HepG2 (cell line): Measurements from ENCODE around the gene PTGES. TPM values are rescaled to one million over a fixed set of nuclear protein-coding genes. Genes with fewer than 3 reads are reported as not detected.

Experiments used
- ATAC-seq: fragments of 200-7000 bp; cut with Tn5 transposase; 3 replicates; pipeline ENCODE4 v1.9.1; 2020; ENCODE audit warnings: mild to moderate bottlenecking, moderate library complexity
- BruUV-seq: library from RNA; stranded (reverse); fragments of 400-500 nt; replicated peaks from 2 replicates; lab custom pipeline; 2021; lab: Mats Ljungman, UMichigan
- CTCF ChIA-PET: fragments of 300-600 bp; formaldehyde crosslinking; extraction: SDS; loops from one replicate; lab custom pipeline; 2021; ENCODE audit warnings: low total read pairs, inconsistent platforms, low intra/inter-chr PET ratio; lab: Yijun Ruan, JAX
- POLR2A ChIA-PET: fragments of 350-600 bp; sonication (Branson Sonifier 250); formaldehyde crosslinking; loops from one replicate; lab custom pipeline; 2020; ENCODE audit warnings: antibody characterized with exemption, inconsistent platforms; lab: Yijun Ruan, JAX
- DNase-seq: peaks from one replicate; pipeline ENCODE4 v3.0.0-alpha.2; 2015; ENCODE audit warnings: low spot score
- FAIRE-seq: peaks from 3 replicates; lab custom pipeline; 2011; peaks lifted over from hg19 to GRCh38; lab: Jason Lieb, UNC
- H2AFZ ChIP-seq: one replicate; pipeline ENCODE4 v1.6.1; 2011; ENCODE audit warnings: low read length, inconsistent platforms
- H3K27ac ChIP-seq: fragments of 300-600 bp; 3 replicates; pipeline ENCODE4 v1.8.0; 2011; ENCODE audit warnings: mixed run types, mild to moderate bottlenecking, mixed read lengths, low read length, inconsistent platforms; ENCODE audit not compliant: insufficient read depth; ENCODE audit errors: extremely low read length
- H3K27me3 ChIP-seq, 2 experiments: fragments of 200-600 bp in 1 of 2; 2 replicates in 1 of 2; 3 replicates in 1 of 2; pipeline versions ENCODE4 v1.6.0 to v1.8.0; 2011; ENCODE audit warnings: low read length in 2 of 2, mild to moderate bottlenecking in 2 of 2, moderate library complexity in 2 of 2, inconsistent platforms in 1 of 2; ENCODE audit not compliant: insufficient read depth in 2 of 2, control insufficient read depth in 1 of 2
- H3K36me3 ChIP-seq, 2 experiments: fragments of 200-600 bp in 1 of 2; replicated peaks in 1 of 2; 2 replicates in 1 of 2; 3 replicates in 1 of 2; pipeline versions ENCODE4 v1.5.1 to v1.8.0; 2011; ENCODE audit warnings: low read length in 2 of 2, inconsistent platforms in 1 of 2; ENCODE audit not compliant: insufficient read depth in 2 of 2, control insufficient read depth in 1 of 2
- H3K4me1 ChIP-seq: 2 replicates; pipeline ENCODE4 v1.5.1; 2012; ENCODE audit warnings: low read length, inconsistent platforms; ENCODE audit not compliant: insufficient read depth
- H3K4me2 ChIP-seq: 2 replicates; pipeline ENCODE4 v1.6.0; 2011; ENCODE audit warnings: low read depth, low read length, inconsistent platforms
- H3K4me3 ChIP-seq, 3 experiments: fragments of 200-600 bp in 1 of 3; sonication (generic), shearing (Covaris generic) in 1 of 3; replicated peaks in 1 of 3; 2 replicates each; pipeline ENCODE4 v1.5.1; 2011 to 2016; ENCODE audit warnings: low read length in 3 of 3, inconsistent platforms in 2 of 3, low read depth in 2 of 3, mild to moderate bottlenecking in 2 of 3, control low read depth in 1 of 3, mixed read lengths in 1 of 3; ENCODE audit not compliant: insufficient read depth in 1 of 3
- H3K79me2 ChIP-seq: one replicate; pipeline ENCODE4 v1.6.1; 2011; ENCODE audit warnings: low read length, inconsistent platforms; ENCODE audit not compliant: insufficient read depth
- H3K9ac ChIP-seq: 2 replicates; pipeline ENCODE4 v1.6.0; 2011; ENCODE audit warnings: mild to moderate bottlenecking, low read depth, low read length, inconsistent platforms; ENCODE audit not compliant: insufficient read depth
- H3K9me3 ChIP-seq: 2 replicates; pipeline ENCODE4 v1.5.1; 2012; ENCODE audit warnings: mild to moderate bottlenecking, low read length
- H4K20me1 ChIP-seq: 2 replicates; pipeline ENCODE4 v1.6.0; 2011; ENCODE audit warnings: inconsistent platforms, mild to moderate bottlenecking, low read length, moderate library complexity; ENCODE audit not compliant: insufficient read depth
- ARID2 ChIP-seq: sonication (generic); formaldehyde crosslinking; IDR thresholded peaks from 2 replicates; pipeline ENCODE4 v1.8.1; 2022; ENCODE audit warnings: mild to moderate bottlenecking, missing genetic modification reagents, borderline replicate concordance
- CHD4 ChIP-seq: fragments of 200-600 bp; sonication (generic); IDR thresholded peaks from 2 replicates; pipeline ENCODE4 v1.7.0; 2017; ENCODE audit warnings: mild to moderate bottlenecking, low read length, borderline replicate concordance
- FOXK2 ChIP-seq: fragments of 450-650 bp; IDR thresholded peaks from 2 replicates; pipeline ENCODE4 v1.6.1; 2016
- GZF1 ChIP-seq: sonication (generic); formaldehyde crosslinking; IDR thresholded peaks from 2 replicates; pipeline ENCODE4 v1.5.1; 2020; ENCODE audit warnings: mild to moderate bottlenecking, missing genetic modification reagents
- KAT8 ChIP-seq: IDR thresholded peaks from 2 replicates; pipeline ENCODE4 v1.6.1; 2016; ENCODE audit warnings: missing genetic modification reagents, missing compliant biosample characterization
- MAFF ChIP-seq: IDR thresholded peaks from 2 replicates; pipeline ENCODE4 v1.6.1; 2011; ENCODE audit warnings: low read depth, low read length, improper control_type of control experiment
- MAFK ChIP-seq, 2 experiments: IDR thresholded peaks in 1 of 2; conservative IDR thresholded peaks in 1 of 2; 2 replicates each; pipeline ENCODE4 v1.6.1; 2011; ENCODE audit warnings: improper control_type of control experiment in 2 of 2, low read length in 2 of 2
- MAZ ChIP-seq, 2 experiments: sonication (generic) in 1 of 2; formaldehyde crosslinking in 1 of 2; IDR thresholded peaks; 2 replicates each; pipeline versions ENCODE4 v1.5.0 to v1.6.1; 2012 to 2020; ENCODE audit warnings: low read depth in 2 of 2, mild to moderate bottlenecking in 2 of 2, borderline replicate concordance in 1 of 2, improper control_type of control experiment in 1 of 2, low read length in 1 of 2, missing genetic modification reagents in 1 of 2, moderate library complexity in 1 of 2
- RBAK ChIP-seq: sonication (generic); formaldehyde crosslinking; IDR thresholded peaks from 2 replicates; pipeline ENCODE4 v1.5.1; 2020; ENCODE audit warnings: mild to moderate bottlenecking, missing genetic modification reagents
- SP4 ChIP-seq: sonication (generic); formaldehyde crosslinking; IDR thresholded peaks from 2 replicates; pipeline ENCODE4 v1.8.1; 2023; ENCODE audit warnings: mild to moderate bottlenecking, missing genetic modification reagents
- SPEN ChIP-seq: sonication (generic); formaldehyde crosslinking; IDR thresholded peaks from 2 replicates; pipeline ENCODE4 v1.5.1; 2020; ENCODE audit warnings: low read depth, mild to moderate bottlenecking, missing genetic modification reagents
- SUZ12 ChIP-seq: fragments of 150-350 bp; IDR thresholded peaks from 2 replicates; pipeline ENCODE4 v1.6.1; 2014; ENCODE audit warnings: low read depth, low read length
- ZBTB26 ChIP-seq: IDR thresholded peaks from 2 replicates; pipeline ENCODE4 v1.6.1; 2016; ENCODE audit warnings: missing compliant biosample characterization, missing genetic modification reagents, borderline replicate concordance
- ZNF784 ChIP-seq: sonication (generic); formaldehyde crosslinking; IDR thresholded peaks from 2 replicates; pipeline ENCODE4 v1.5.1; 2020; ENCODE audit warnings: missing genetic modification reagents, mild to moderate bottlenecking, borderline replicate concordance
- WGBS: methylation state at CpG from one replicate; pipeline ENCODE4 v1.1.6; 2017; ENCODE audit warnings: low lambda C conversion rate; 5-methylcytosine and 5-hydroxymethylcytosine counted together
- in situ Hi-C: cut with HindIII; loops from 2 replicates; pipeline ENCODE4 v1.10.0; 2017; ENCODE audit warnings: low pct_unique_long_range_greater_than_20kb; ENCODE audit not compliant: extremely low pct_ligation_motif_present
- intact Hi-C: fragments of 100-400 bp; cut with micrococcal nuclease; formaldehyde crosslinking; loops from one replicate; pipeline ENCODE4 v1.10.0; 2022; ENCODE audit not compliant: unreplicated experiment
- polyA plus RNA-seq, 8 experiments: library from polyadenylated mRNA; depleted of rRNA in 3 of 8; stranded (reverse) in 7 of 8; unstranded in 1 of 8; fragments of >200 nt; fragmentation: Illumina TruSeq in 4 of 8; extraction: Trizol in 4 of 8; gene quantifications; 2 replicates each; pipeline versions ENCODE4 v1.2.1 to v1.2.3, GENCODE V29; 2011 to 2016; ENCODE audit warnings: low read depth in 4 of 8, missing spikeins in 1 of 8, mixed read lengths in 1 of 8; ENCODE audit not compliant: insufficient read depth in 1 of 8
- total RNA-seq, 5 experiments: library from RNA; depleted of rRNA; stranded (reverse); fragments of >200 nt; fragmentation: Illumina TruSeq; extraction: Trizol; gene quantifications; 2 replicates each; pipeline ENCODE4 v1.2.3, GENCODE V29; 2016; ENCODE audit warnings: low read depth in 1 of 5

Gene PTGES
- total and polyA plus RNA-seq, 2 of the 13 experiments (the other 11 are each of a cell fraction or from before 2014, with no cell fraction given), result 0.07 TPM; not detected in 1

DNA sequence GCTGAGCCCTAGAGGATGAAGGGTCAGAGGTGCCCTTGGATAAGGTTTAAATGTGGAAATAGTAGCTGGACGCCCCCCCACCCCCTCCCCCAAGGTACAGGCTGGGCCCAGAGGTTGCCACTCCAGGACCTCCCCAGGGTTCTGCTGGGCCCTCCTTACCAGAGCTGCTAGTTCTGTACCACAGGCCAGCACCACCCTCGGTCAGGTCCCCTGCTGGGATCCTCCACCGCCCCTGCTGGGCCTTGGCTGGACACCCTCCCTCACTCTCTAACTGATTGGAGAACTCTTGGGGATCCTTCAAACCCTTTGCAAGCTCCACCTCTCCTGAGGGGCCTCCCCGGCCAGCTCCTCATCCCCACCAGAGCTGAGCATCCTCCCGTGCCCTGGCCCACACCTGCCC lies 34.9 kb downstream of the PTGES start:
- H3K4me2 ChIP-seq, result no peak overlapping the region
- 10% methylated on average over 2 of the region's 5 CpGs for WGBS

More for the DNA sequence above, 34.9 kb downstream of the PTGES start:
- no peaks in the 10 kb centered on the region for H4K20me1 ChIP-seq
- intact Hi-C loops, result no loop called here
- CTCF ChIA-PET, result no interaction called here
- no peak overlapping the region for H3K9ac ChIP-seq
- H3K9me3 ChIP-seq, result no peaks in the 10 kb centered on the region
- H3K79me2 ChIP-seq, result no peaks in the 10 kb centered on the region
- no peaks in the 10 kb centered on the region for H3K4me1 ChIP-seq
- BruUV-seq, result no TSS peak
- H2AFZ ChIP-seq, result no peak overlapping the region
- no peak for FAIRE-seq
- POLR2A ChIA-PET, result no interaction called here
- in situ Hi-C loops, result no loop called here
- no peaks in the 10 kb centered on the region for H3K36me3 ChIP-seq
- peaks cover 3 to 27% of the 10 kb centered on the region in 2 experiments; a peak in 2 of 5 replicates for H3K27me3 ChIP-seq
- no peak overlapping the region for H3K4me3 ChIP-seq
- DNase-seq, result no peak
- no peak overlapping the region for H3K27ac ChIP-seq
- ATAC-seq, result no peak
- TF ChIP-seq MAFF (no peak), MAFK (conservative IDR thresholded peaks at IDR 0.05 in 1 of 2, IDR thresholded peaks at IDR 0.05 in 1 of 2; ENCODE audit: low read length in 2 of 2) (no peak), SP4 (no peak), FOXK2 (no peak), MAZ (IDR thresholded peaks at IDR 0.05; ENCODE audit: borderline replicate concordance, low read depth, low read length) (no peak), MAZ (CRISPR knock-in tag; IDR thresholded peaks at IDR 0.05; ENCODE audit: low read depth) (no peak), ARID2 (CRISPR knock-in tag) (no peak), SUZ12 (no peak), GZF1 (no peak), ZBTB26 (CRISPR knock-in tag) (no peak), RBAK (no peak), ZNF784 (CRISPR knock-in tag) (no peak), SPEN (no peak), CHD4 (no peak), KAT8 (CRISPR knock-in tag) (no peak)
